ENCODE measurements around the gene CDC42EP3.

- no peak for TF ChIP-seq CTCF (IDR thresholded peaks at IDR 0.05; ENCODE audit: poor library complexity)
- TF ChIP-seq EZH2 (IDR thresholded peaks at IDR 0.05; ENCODE audit: borderline replicate concordance), result no peak
Measured at GRCh38 chr2:37657471-37657870, 14.0 kb downstream of the CDC42EP3 start.

All from hepatocyte (in vitro differentiated cells).